ENCODE measurements around the gene PRPS2. TPM values are rescaled to one million over a fixed set of nuclear protein-coding genes. Genes with fewer than 3 reads are reported as not detected.

PRPS2 gene
- 100 to 1,000 TPM; 171 to 180 TPM for total RNA-seq

- peak; percentile 80 for DNase-seq
- Mint-ChIP-seq H3K4me3 (peak within 1 kb of the TSS; percentile 82), H3K27ac (peak within 1 kb of the TSS; percentile 90), H3K4me1 (ENCODE audit: low read depth) (peaks cover 35% of the 10 kb centered on the region), H3K9me3 (no peaks in the 10 kb centered on the region), H3K27me3 (ENCODE audit: low read depth) (no peaks in the 10 kb centered on the region), H3K36me3 (ENCODE audit: low read depth) (peaks cover 22% of the 10 kb centered on the region)
- intact Hi-C loops (cut with micrococcal nuclease), result loop anchor here (1.0 to 10.0 kb wide), 7 partner anchors 20 to 1677 kb away; partner anchors contain the start of gene HCCS
- CTCF ChIA-PET, result interaction anchor here (0.7 to 1.3 kb wide), 4 partner anchors 8 to 21 kb away, joined by 3 to 18 read pairs (median 4); no protein-coding TSS in a partner anchor
Measured at GRCh38 chrX:12791257-12792228, at the start of gene PRPS2. Gene PRPS2, plus strand, starts transcription at chrX:12791412. Its CDS starts 86 bp downstream, at chrX:12791498.

- H3K27ac Mint-ChIP-seq, result no peak overlapping the region
- DNase-seq, result no peak
- intact Hi-C loops (cut with micrococcal nuclease), result no loop called here
- H3K4me1 Mint-ChIP-seq (ENCODE audit: low read depth), result no peaks in the 10 kb centered on the region
- CTCF ChIA-PET, result no interaction called here
- no peak overlapping the region for H3K4me3 Mint-ChIP-seq
- H3K36me3 Mint-ChIP-seq (ENCODE audit: low read depth), result no peaks in the 10 kb centered on the region
- no peaks in the 10 kb centered on the region for H3K27me3 Mint-ChIP-seq (ENCODE audit: low read depth)
- H3K9me3 Mint-ChIP-seq, result no peaks in the 10 kb centered on the region
Measured at GRCh38 chrX:12741416-12741815, 49.8 kb upstream of the PRPS2 start.

DNA sequence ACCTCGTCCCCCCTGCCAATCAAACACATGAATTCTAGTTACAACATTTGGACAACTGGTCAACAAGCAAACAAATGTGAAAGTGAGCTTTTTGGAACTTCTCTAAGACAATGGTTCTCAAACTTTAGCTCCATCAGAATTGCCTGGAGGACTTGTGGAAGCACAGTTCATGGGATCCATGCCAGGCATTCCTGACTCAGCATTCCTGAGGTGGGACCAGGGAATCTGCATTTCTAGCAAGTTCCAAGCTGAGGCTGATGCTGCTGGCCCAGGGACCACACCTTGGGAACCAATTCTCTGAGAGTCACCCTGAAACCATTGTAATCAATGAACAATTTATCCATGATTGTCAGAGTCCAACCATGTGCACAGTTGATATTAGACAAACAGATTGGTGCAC lies 43.8 kb upstream of the PRPS2 start:
- Mint-ChIP-seq H3K4me1 (ENCODE audit: low read depth) (no peaks in the 10 kb centered on the region), H3K9me3 (no peaks in the 10 kb centered on the region), H3K36me3 (ENCODE audit: low read depth) (no peaks in the 10 kb centered on the region), H3K4me3 (no peak overlapping the region), H3K27ac (no peak overlapping the region), H3K27me3 (ENCODE audit: low read depth) (no peaks in the 10 kb centered on the region)
- CTCF ChIA-PET, result no interaction called here
- no peak for DNase-seq
- intact Hi-C loops (cut with micrococcal nuclease), result no loop called here

GRCh38 chrX:12751887-12752286 lies 39.3 kb upstream of the PRPS2 start:
- Mint-ChIP-seq H3K4me1 (ENCODE audit: low read depth) (no peaks in the 10 kb centered on the region), H3K36me3 (ENCODE audit: low read depth) (no peaks in the 10 kb centered on the region), H3K4me3 (no peak overlapping the region), H3K27me3 (ENCODE audit: low read depth) (peaks cover 2% of the 10 kb centered on the region), H3K9me3 (no peaks in the 10 kb centered on the region), H3K27ac (no peak overlapping the region)
- no peak for DNase-seq
- intact Hi-C loops (cut with micrococcal nuclease), result no loop called here
- CTCF ChIA-PET, result interaction anchor here (2.1 kb wide), 1 partner anchor 19 kb away, joined by 13 read pairs; no protein-coding TSS in a partner anchor

- intact Hi-C loops (cut with micrococcal nuclease), result no loop called here
- CTCF ChIA-PET, result interaction anchor here (0.6 kb wide), 1 partner anchor 850 kb away, joined by 3 read pairs; no protein-coding TSS in a partner anchor
Measured at GRCh38 chrX:12753366-12753765, 37.8 kb upstream of the PRPS2 start.

GRCh38 chrX:12758291-12758690 lies 32.9 kb upstream of the PRPS2 start:
- Mint-ChIP-seq H3K4me1 (ENCODE audit: low read depth) (no peaks in the 10 kb centered on the region), H3K9me3 (no peaks in the 10 kb centered on the region), H3K27me3 (ENCODE audit: low read depth) (peaks cover 4% of the 10 kb centered on the region), H3K27ac (no peak overlapping the region), H3K36me3 (ENCODE audit: low read depth) (no peaks in the 10 kb centered on the region), H3K4me3 (no peak overlapping the region)
- CTCF ChIA-PET, result interaction anchor here (1.5 kb wide), 1 partner anchor 13 kb away, joined by 4 read pairs; no protein-coding TSS in a partner anchor
- intact Hi-C loops (cut with micrococcal nuclease), result no loop called here
- DNase-seq, result no peak

More at GRCh38 chrX:12753366-12753765, 37.8 kb upstream of the PRPS2 start:
- H3K36me3 Mint-ChIP-seq (ENCODE audit: low read depth), result no peaks in the 10 kb centered on the region
- no peaks in the 10 kb centered on the region for H3K4me1 Mint-ChIP-seq (ENCODE audit: low read depth)
- no peak overlapping the region for H3K4me3 Mint-ChIP-seq
- H3K27me3 Mint-ChIP-seq (ENCODE audit: low read depth), result peaks cover 4% of the 10 kb centered on the region
- H3K27ac Mint-ChIP-seq, result no peak overlapping the region
- H3K9me3 Mint-ChIP-seq, result no peaks in the 10 kb centered on the region
- DNase-seq, result no peak

- intact Hi-C loops (cut with micrococcal nuclease), result no loop called here
- no peak for DNase-seq
- H3K4me3 Mint-ChIP-seq, result no peak overlapping the region
- peaks cover 6% of the 10 kb centered on the region for H3K27me3 Mint-ChIP-seq (ENCODE audit: low read depth)
- H3K4me1 Mint-ChIP-seq (ENCODE audit: low read depth), result peaks cover 6% of the 10 kb centered on the region
- H3K9me3 Mint-ChIP-seq, result no peaks in the 10 kb centered on the region
- CTCF ChIA-PET, result interaction anchor here (0.6 to 1.1 kb wide), 2 partner anchors 37 to 136 kb away, joined by 3 read pairs; no protein-coding TSS in a partner anchor
- no peak overlapping the region for H3K27ac Mint-ChIP-seq
- H3K36me3 Mint-ChIP-seq (ENCODE audit: low read depth), result no peaks in the 10 kb centered on the region
Measured at GRCh38 chrX:12767856-12768255, 23.4 kb upstream of the PRPS2 start.

DNA sequence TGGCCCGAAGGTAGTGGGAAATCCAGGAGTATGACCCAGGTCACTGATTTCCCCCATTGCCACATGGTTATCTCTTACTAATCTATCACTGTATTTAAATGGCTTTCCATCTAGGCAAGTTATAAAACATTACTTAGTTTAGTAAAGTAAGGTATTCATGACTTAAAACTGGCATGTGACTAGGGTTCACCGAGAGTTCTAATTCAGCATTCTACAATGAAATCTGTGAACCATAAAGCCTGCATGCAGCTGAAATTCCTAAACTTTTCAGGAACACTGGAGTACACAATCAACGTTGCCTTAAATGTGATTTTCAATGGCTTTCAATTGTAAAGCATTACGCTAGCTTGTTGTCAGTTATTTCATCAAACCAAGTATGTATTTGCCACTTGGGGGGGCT lies 22.7 kb upstream of the PRPS2 start:
- intact Hi-C loops (cut with micrococcal nuclease), result no loop called here

GRCh38 chrX:12770440-12770839 lies 20.8 kb upstream of the PRPS2 start:
- no peak overlapping the region for H3K4me3 Mint-ChIP-seq

More for the DNA sequence above, 22.7 kb upstream of the PRPS2 start:
- Mint-ChIP-seq H3K4me1 (ENCODE audit: low read depth) (peaks cover 6% of the 10 kb centered on the region), H3K4me3 (no peak overlapping the region), H3K9me3 (no peaks in the 10 kb centered on the region), H3K36me3 (ENCODE audit: low read depth) (no peaks in the 10 kb centered on the region), H3K27ac (no peak overlapping the region), H3K27me3 (ENCODE audit: low read depth) (peaks cover 6% of the 10 kb centered on the region)
- no peak for DNase-seq
- CTCF ChIA-PET, result interaction anchor here (1.1 to 3.9 kb wide), 2 partner anchors 12 to 135 kb away, joined by 3 to 21 read pairs; no protein-coding TSS in a partner anchor

DNA sequence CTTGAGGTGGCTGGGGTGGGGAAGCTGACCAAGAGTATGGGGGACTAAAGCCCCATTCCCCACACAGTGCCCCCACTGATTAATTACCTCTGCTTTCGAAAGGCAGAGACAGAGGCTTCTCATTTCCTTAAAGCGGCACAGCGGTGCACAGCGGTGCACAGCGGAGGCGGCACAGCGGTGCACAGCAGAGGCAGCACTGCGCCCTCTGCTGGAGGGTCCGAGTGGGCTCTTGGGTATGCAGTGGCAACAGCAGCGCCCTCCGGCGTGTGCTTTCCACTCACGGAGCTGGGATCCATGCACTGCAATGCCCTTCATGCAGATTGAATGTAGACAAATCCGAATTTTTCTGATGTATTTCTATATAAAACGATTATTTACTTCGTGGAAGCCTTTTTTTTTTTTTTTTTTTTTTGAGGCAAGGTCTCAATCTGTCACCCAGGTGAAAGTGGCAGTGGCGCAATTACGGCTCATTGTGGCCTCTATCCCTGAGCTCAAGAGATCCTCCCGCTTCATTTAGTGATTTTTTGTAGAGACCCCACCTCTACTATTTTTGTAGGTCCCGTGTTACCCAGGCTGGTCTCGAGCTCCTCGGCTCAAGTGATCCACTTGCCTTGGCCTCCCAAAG lies 19.7 kb upstream of the PRPS2 start:
- intact Hi-C loops (cut with micrococcal nuclease), result loop anchor here (1.0 to 10.0 kb wide), 9 partner anchors 20 to 1627 kb away; partner anchors contain the start of gene PRPS2
- H3K9me3 Mint-ChIP-seq, result no peaks in the 10 kb centered on the region
- peaks cover 6% of the 10 kb centered on the region for H3K27me3 Mint-ChIP-seq (ENCODE audit: low read depth)
- H3K4me1 Mint-ChIP-seq (ENCODE audit: low read depth), result peaks cover 6% of the 10 kb centered on the region
- no peak overlapping the region for H3K27ac Mint-ChIP-seq
- H3K4me3 Mint-ChIP-seq, result no peak overlapping the region
- no peaks in the 10 kb centered on the region for H3K36me3 Mint-ChIP-seq (ENCODE audit: low read depth)
- CTCF ChIA-PET, result interaction anchor here (0.6 to 3.9 kb wide), 27 partner anchors 9 to 1234 kb away, joined by 3 to 21 read pairs (median 4); partner anchors contain the start of gene PRPS2
- peak; percentile 80 for DNase-seq

More at GRCh38 chrX:12770440-12770839, 20.8 kb upstream of the PRPS2 start:
- Mint-ChIP-seq H3K27ac (no peak overlapping the region), H3K4me1 (ENCODE audit: low read depth) (peaks cover 6% of the 10 kb centered on the region), H3K27me3 (ENCODE audit: low read depth) (peaks cover 6% of the 10 kb centered on the region), H3K9me3 (no peaks in the 10 kb centered on the region), H3K36me3 (ENCODE audit: low read depth) (no peaks in the 10 kb centered on the region)
- DNase-seq, result no peak
- CTCF ChIA-PET, result interaction anchor here (0.5 to 3.9 kb wide), 25 partner anchors 8 to 416 kb away, joined by 3 to 21 read pairs (median 4); partner anchors contain the start of gene PRPS2
- intact Hi-C loops (cut with micrococcal nuclease), result loop anchor here (2.0 to 10.0 kb wide), 4 partner anchors 203 to 1626 kb away; no protein-coding TSS in a partner anchor

DNA sequence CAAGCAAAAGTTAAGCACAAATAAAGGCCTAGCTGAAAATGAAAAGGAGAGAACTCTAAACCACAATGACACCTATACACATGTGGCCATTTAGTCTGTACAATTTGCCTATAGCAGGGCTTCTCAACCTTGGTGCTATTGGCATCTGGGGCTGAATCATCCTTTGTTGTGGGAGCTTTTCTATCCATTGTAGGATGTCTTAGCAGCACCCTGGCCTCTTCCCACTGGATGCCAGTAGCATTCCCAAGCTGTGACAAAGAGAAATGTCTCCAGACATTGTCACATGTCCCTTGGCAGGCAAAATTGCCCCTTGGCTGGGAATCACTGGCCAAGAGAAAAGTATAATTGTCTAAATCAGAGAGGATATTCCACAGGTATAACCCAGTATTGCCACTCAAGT lies 13.5 kb upstream of the PRPS2 start:
- no peak overlapping the region for H3K4me3 Mint-ChIP-seq
- H3K9me3 Mint-ChIP-seq, result no peaks in the 10 kb centered on the region
- no peaks in the 10 kb centered on the region for H3K4me1 Mint-ChIP-seq (ENCODE audit: low read depth)
- intact Hi-C loops (cut with micrococcal nuclease), result loop anchor here (10.0 kb wide), 1 partner anchor 1633 kb away; no protein-coding TSS in a partner anchor
- H3K27ac Mint-ChIP-seq, result no peak overlapping the region
- CTCF ChIA-PET, result no interaction called here
- H3K27me3 Mint-ChIP-seq (ENCODE audit: low read depth), result no peaks in the 10 kb centered on the region
- no peaks in the 10 kb centered on the region for H3K36me3 Mint-ChIP-seq (ENCODE audit: low read depth)
- no peak for DNase-seq

GRCh38 chrX:12779534-12779933 lies 11.7 kb upstream of the PRPS2 start:
- Mint-ChIP-seq H3K36me3 (ENCODE audit: low read depth) (no peaks in the 10 kb centered on the region), H3K9me3 (no peaks in the 10 kb centered on the region), H3K4me3 (no peak overlapping the region), H3K27ac (no peak overlapping the region), H3K27me3 (ENCODE audit: low read depth) (no peaks in the 10 kb centered on the region), H3K4me1 (ENCODE audit: low read depth) (no peaks in the 10 kb centered on the region)
- CTCF ChIA-PET, result interaction anchor here (0.6 to 3.9 kb wide), 5 partner anchors 9 to 120 kb away, joined by 3 to 21 read pairs (median 3); partner anchors contain the start of gene PRPS2
- intact Hi-C loops (cut with micrococcal nuclease), result loop anchor here (10.0 kb wide), 1 partner anchor 1635 kb away; no protein-coding TSS in a partner anchor
- no peak for DNase-seq
